Stomach (tissue), 4 donors: ENCODE results near the gene PTPRF.

Experiments used
- CTCF ChIP-seq, 7 experiments: fragments of 450-650 bp in 4 of 7; fragments of 200-600 bp in 3 of 7; sonication (generic) in 3 of 7; IDR thresholded peaks; one replicate each; pipeline ENCODE4 v1.5.1; 2016 to 2019; ENCODE audit warnings: antibody characterized with exemption in 7 of 7, control low read depth in 2 of 7, mild to moderate bottlenecking in 1 of 7
- EP300 ChIP-seq: sonication (generic); formaldehyde crosslinking; IDR thresholded peaks from one replicate; pipeline ENCODE4 v1.6.1; 2017; ENCODE audit warnings: antibody characterized with exemption
- POLR2A ChIP-seq, 4 donors: fragments of 450-650 bp; IDR thresholded peaks; one replicate each; pipeline ENCODE4 v1.6.1; 2016; ENCODE audit warnings: antibody characterized with exemption in 4 of 4, control low read depth in 2 of 4, mild to moderate bottlenecking in 1 of 4, moderate library complexity in 1 of 4
- POLR2AphosphoS5 ChIP-seq, 3 donors: sonication (generic); formaldehyde crosslinking; IDR thresholded peaks; one replicate each; pipeline ENCODE4 v1.6.1; 2016; ENCODE audit warnings: antibody characterized with exemption in 3 of 3

GRCh38 chr1:43539726-43540434 lies 9.2 kb downstream of the PTPRF start:
- TF ChIP-seq CTCF (IDR thresholded peaks at IDR 0.05) (no peak), POLR2AphosphoS5 (IDR thresholded peaks at IDR 0.05) (no peak), POLR2A (IDR thresholded peaks at IDR 0.05) (no peak), EP300 (no peak)
